Uterus (tissue), 4 donors: ENCODE data around the gene SH3PXD2B. TPM values are rescaled to one million over a fixed set of nuclear protein-coding genes. Genes with fewer than 3 reads are reported as not detected.

Experiments
- DNase-seq, 2 donors: peaks; one replicate each; pipeline ENCODE4 v3.0.0-alpha.2; 2019 to 2020
- H3K27ac ChIP-seq, 2 donors: fragments of 200-600 bp; sonication (generic); 1 replicate in 1 of 2; 2 replicates in 1 of 2; pipeline ENCODE4 v1.5.1; 2016 to 2018
- H3K27me3 ChIP-seq, 2 donors: fragments of 200-600 bp; sonication (generic); one replicate each; pipeline ENCODE4 v1.5.1; 2018 to 2019; ENCODE audit warnings: control low read depth in 1 of 2
- H3K36me3 ChIP-seq, 2 donors: fragments of 200-600 bp; sonication (generic); one replicate each; pipeline ENCODE4 v1.5.1; 2019; ENCODE audit warnings: control low read depth in 1 of 2
- H3K4me1 ChIP-seq, 2 donors: fragments of 200-600 bp; sonication (generic); one replicate each; pipeline ENCODE4 v1.5.1; 2018 to 2019; ENCODE audit warnings: control low read depth in 1 of 2
- H3K4me3 ChIP-seq, 2 donors: fragments of 200-600 bp; sonication (generic); 1 replicate in 1 of 2; 2 replicates in 1 of 2; pipeline ENCODE4 v1.5.1; 2018 to 2019; ENCODE audit warnings: mild to moderate bottlenecking in 1 of 2
- H3K9me3 ChIP-seq, 2 donors: fragments of 200-600 bp; sonication (generic); one replicate each; pipeline ENCODE4 v1.5.1; 2019; ENCODE audit warnings: control low read depth in 1 of 2
- CTCF ChIP-seq, 4 experiments: fragments of 200-600 bp in 2 of 4; fragments of 450-650 bp in 2 of 4; sonication (generic) in 2 of 4; IDR thresholded peaks; one replicate each; pipeline ENCODE4 v1.5.1; 2016 to 2019; ENCODE audit warnings: antibody characterized with exemption in 4 of 4, mild to moderate bottlenecking in 2 of 4, moderate library complexity in 1 of 4
- POLR2A ChIP-seq, 2 donors: fragments of 450-650 bp; IDR thresholded peaks; one replicate each; pipeline ENCODE4 v1.6.1; 2016; ENCODE audit warnings: antibody characterized with exemption in 2 of 2, mild to moderate bottlenecking in 1 of 2, moderate library complexity in 1 of 2
- intact Hi-C: fragments of 100-400 bp; cut with DNase I; formaldehyde crosslinking; loops from one replicate; pipeline ENCODE4 v1.15.1; 2023; ENCODE audit warnings: low total_unique reads
- total RNA-seq, 4 donors: library from RNA; depleted of rRNA in 3 of 4; stranded (reverse); fragments of >200 nt in 3 of 4; gene quantifications; one replicate each; pipeline versions ENCODE4 v1.1.0 to v1.2.4, GENCODE V29; 2014 to 2023
- donor health status: DM: yes; HTN: yes; CAD: no.

Gene SH3PXD2B
- total RNA-seq, 4 donors from 2014 or later, result 26.1 to 82.6 (median 31.0) TPM

- H3K9me3 ChIP-seq, result no peaks in the 10 kb centered on the region
- TF ChIP-seq POLR2A (IDR thresholded peaks at IDR 0.05), result no peak
- no peak for TF ChIP-seq CTCF (IDR thresholded peaks at IDR 0.05)
- H3K36me3 ChIP-seq, result no peaks in the 10 kb centered on the region
- H3K27me3 ChIP-seq, result no peaks in the 10 kb centered on the region
- no peak overlapping the region for H3K4me3 ChIP-seq
- H3K27ac ChIP-seq, result no peak overlapping the region
- intact Hi-C loops, result loop anchor here (10.0 kb wide), 1 partner anchor 461 kb away; no protein-coding TSS in a partner anchor
- no peaks in the 10 kb centered on the region for H3K4me1 ChIP-seq
- DNase-seq, result no peak
These were observed 20.0 kb upstream of the SH3PXD2B start for GRCh38 chr5:172474293-172474692.

GRCh38 chr5:172473427-172473826 lies 19.1 kb upstream of the SH3PXD2B start:
- Histone ChIP-seq H3K4me1 (no peaks in the 10 kb centered on the region), H3K4me3 (no peak overlapping the region), H3K36me3 (no peaks in the 10 kb centered on the region), H3K27ac (no peak overlapping the region), H3K27me3 (no peaks in the 10 kb centered on the region), H3K9me3 (no peaks in the 10 kb centered on the region)
- intact Hi-C loops, result loop anchor here (10.0 kb wide), 1 partner anchor 461 kb away; no protein-coding TSS in a partner anchor
- no peak for DNase-seq
- TF ChIP-seq POLR2A (IDR thresholded peaks at IDR 0.05) (no peak), CTCF (IDR thresholded peaks at IDR 0.05) (no peak)

- TF ChIP-seq CTCF (IDR thresholded peaks at IDR 0.05) (no peak), POLR2A (IDR thresholded peaks at IDR 0.05) (no peak)
- Histone ChIP-seq H3K27ac (no peak overlapping the region), H3K27me3 (no peaks in the 10 kb centered on the region)
These were observed 15.4 kb upstream of the SH3PXD2B start for GRCh38 chr5:172469697-172470096.

GRCh38 chr5:172466062-172466461 lies 11.7 kb upstream of the SH3PXD2B start:
- H3K4me3 ChIP-seq, result no peak overlapping the region
- H3K27me3 ChIP-seq, result no peaks in the 10 kb centered on the region
- no peak for TF ChIP-seq POLR2A (IDR thresholded peaks at IDR 0.05)
- no peak for TF ChIP-seq CTCF (IDR thresholded peaks at IDR 0.05)
- H3K36me3 ChIP-seq, result no peaks in the 10 kb centered on the region
- no peak for DNase-seq
- intact Hi-C loops, result no loop called here
- no peaks in the 10 kb centered on the region for H3K9me3 ChIP-seq
- no peak overlapping the region for H3K27ac ChIP-seq
- H3K4me1 ChIP-seq, result no peaks in the 10 kb centered on the region

More at GRCh38 chr5:172469697-172470096, 15.4 kb upstream of the SH3PXD2B start:
- no peaks in the 10 kb centered on the region for H3K9me3 ChIP-seq
- H3K36me3 ChIP-seq, result no peaks in the 10 kb centered on the region
- H3K4me1 ChIP-seq, result no peaks in the 10 kb centered on the region
- no peak overlapping the region for H3K4me3 ChIP-seq
- DNase-seq, result no peak
- intact Hi-C loops, result loop anchor here (10.0 kb wide), 1 partner anchor 465 kb away; no protein-coding TSS in a partner anchor

- H3K27me3 ChIP-seq, result no peaks in the 10 kb centered on the region
- no peak overlapping the region for H3K27ac ChIP-seq
- TF ChIP-seq CTCF (IDR thresholded peaks at IDR 0.05) (no peak), POLR2A (IDR thresholded peaks at IDR 0.05) (no peak)
- H3K9me3 ChIP-seq, result no peaks in the 10 kb centered on the region
- no peaks in the 10 kb centered on the region for H3K4me1 ChIP-seq
- H3K36me3 ChIP-seq, result no peaks in the 10 kb centered on the region
- no peak overlapping the region for H3K4me3 ChIP-seq
- intact Hi-C loops, result no loop called here
- DNase-seq, result no peak
These were observed 8.7 kb upstream of the SH3PXD2B start for GRCh38 chr5:172463031-172463430.
